Transverse colon (tissue), 3 donors: ENCODE measurements around the gene NCR2.

Experiments
- CTCF ChIP-seq, 5 experiments: fragments of 200-600 bp in 3 of 5; fragments of 450-650 bp in 2 of 5; sonication (generic) in 3 of 5; IDR thresholded peaks; 1 replicate in 2 of 5; 2 replicates in 3 of 5; pipeline ENCODE4 v1.5.1; 2016 to 2017; ENCODE audit warnings: antibody characterized with exemption in 5 of 5, inconsistent platforms in 3 of 5, mild to moderate bottlenecking in 2 of 5, moderate library complexity in 1 of 5
- POLR2A ChIP-seq: fragments of 450-650 bp; IDR thresholded peaks from one replicate; pipeline ENCODE4 v1.6.1; 2016; ENCODE audit warnings: antibody characterized with exemption, mild to moderate bottlenecking, moderate library complexity

- TF ChIP-seq CTCF (IDR thresholded peaks at IDR 0.05): no peak
- TF ChIP-seq POLR2A: no peak
These were observed 3.3 kb downstream of the NCR2 start for GRCh38 chr6:41338659-41339058.
